Right hindlimb (tissue), 1 donor: ENCODE data around the gene DEF6.
A peak's percentile ranks its signal among the peaks of the same experiment; 100 is the strongest.

Experiments
- DNase-seq: peaks from one replicate; pipeline ENCODE4 v3.0.0-alpha.2; 2018

DEF6 gene, protein sequence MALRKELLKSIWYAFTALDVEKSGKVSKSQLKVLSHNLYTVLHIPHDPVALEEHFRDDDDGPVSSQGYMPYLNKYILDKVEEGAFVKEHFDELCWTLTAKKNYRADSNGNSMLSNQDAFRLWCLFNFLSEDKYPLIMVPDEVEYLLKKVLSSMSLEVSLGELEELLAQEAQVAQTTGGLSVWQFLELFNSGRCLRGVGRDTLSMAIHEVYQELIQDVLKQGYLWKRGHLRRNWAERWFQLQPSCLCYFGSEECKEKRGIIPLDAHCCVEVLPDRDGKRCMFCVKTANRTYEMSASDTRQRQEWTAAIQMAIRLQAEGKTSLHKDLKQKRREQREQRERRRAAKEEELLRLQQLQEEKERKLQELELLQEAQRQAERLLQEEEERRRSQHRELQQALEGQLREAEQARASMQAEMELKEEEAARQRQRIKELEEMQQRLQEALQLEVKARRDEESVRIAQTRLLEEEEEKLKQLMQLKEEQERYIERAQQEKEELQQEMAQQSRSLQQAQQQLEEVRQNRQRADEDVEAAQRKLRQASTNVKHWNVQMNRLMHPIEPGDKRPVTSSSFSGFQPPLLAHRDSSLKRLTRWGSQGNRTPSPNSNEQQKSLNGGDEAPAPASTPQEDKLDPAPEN

DNA sequence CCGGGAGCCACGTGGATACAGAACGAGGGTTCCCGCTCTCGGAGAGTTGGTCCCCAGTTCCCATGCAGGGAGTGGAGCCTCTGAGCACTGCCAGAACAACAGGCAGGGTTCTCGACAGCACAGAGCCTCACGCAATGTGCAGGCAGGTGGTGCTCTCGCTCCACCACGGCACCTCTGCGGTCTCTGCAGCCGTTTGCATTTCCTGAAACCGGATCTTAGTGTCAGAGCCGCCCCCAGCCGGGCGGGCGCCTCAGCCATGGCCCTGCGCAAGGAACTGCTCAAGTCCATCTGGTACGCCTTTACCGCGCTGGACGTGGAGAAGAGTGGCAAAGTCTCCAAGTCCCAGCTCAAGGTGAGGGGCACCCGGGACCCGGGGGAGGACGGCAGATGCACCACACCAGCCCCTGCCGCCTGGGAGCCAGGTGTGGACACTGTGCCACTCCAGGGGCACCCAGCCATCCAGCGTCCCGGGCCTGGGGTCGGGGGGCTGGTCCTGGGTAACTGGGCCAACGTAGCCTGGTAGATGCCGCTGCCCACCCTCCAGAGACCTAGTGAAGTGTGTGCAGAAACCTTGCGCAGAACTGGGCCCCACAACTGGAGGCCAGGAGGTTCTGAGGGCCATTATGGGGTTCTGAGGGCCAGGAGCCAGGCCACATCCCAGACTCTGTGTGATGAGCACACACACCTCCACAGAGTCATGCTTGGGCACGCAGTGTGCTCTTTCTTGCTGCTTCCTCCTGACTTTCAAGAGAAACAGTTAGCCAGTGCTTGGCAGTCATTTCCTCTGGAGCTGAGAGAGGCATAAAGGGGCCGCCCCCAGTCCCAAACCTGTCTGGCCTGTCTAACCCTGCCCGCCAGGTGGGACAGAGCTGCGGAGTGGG lies at the start of gene DEF6:
Gene DEF6, plus strand, starts transcription at position 218 of the 881 bp plus-strand sequence. Its CDS starts 39 bp downstream, at position 257.
- peak; percentile 92 for DNase-seq

DNA sequence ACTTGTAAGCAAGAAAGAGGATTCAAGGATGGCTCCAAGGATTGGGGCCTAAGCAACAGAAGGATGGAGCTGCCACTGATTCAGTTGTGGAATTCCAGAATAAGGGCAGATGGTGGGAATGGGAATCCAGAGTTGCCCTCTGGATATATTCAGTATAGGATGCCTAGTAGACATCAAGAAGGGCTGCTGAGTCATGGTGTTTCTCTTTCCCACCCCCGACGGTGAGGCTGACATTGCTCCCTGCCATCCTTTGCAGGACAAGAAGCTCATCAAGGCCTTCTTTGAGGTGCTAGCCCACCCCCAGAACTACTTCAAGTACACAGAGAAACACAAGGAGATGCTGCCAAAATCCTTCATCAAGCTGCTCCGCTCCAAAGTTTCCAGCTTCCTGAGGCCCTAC lies 49.3 kb upstream of the DEF6 start:
- DNase-seq: no peak

DNA sequence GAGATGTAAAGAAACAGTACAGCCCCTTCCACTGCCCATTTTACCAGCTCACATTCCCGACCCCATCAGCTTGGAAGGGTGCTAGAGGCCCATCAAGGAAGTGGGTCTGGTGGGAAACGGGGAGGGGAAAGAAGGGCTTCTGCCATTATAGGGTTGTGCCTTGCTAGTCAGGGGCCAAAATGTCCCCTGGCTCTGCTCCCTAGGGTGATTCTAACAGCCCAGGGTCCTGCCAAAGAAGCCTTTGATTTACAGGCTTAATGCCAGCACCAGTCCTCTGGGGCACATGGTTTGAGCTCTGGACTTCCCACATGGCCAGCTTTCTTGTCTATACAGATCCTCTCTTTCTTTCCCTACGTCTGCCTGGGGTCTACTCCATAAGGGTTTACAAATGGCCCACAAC lies 48.7 kb upstream of the DEF6 start:
- no peak for DNase-seq

DNA sequence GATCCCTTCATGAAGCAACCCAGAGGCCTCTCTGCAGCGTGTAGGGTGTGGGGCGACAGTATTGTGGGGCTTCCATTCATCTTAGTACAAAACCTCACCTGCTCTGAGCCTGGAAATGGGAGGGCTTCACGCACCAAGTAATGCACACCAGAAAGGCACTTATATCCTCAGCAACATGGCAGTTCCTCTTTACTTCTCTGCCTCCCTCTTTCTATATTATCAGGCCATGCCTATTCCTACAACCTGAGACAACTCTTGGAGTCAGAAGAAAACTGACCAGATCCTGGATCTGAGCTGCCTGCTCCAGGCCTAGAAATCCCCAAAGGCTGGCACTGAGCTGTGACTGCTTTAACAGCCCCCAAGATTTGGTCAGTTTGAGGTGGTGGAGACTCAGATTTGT lies 45.7 kb upstream of the DEF6 start:
- no peak for DNase-seq

DNA sequence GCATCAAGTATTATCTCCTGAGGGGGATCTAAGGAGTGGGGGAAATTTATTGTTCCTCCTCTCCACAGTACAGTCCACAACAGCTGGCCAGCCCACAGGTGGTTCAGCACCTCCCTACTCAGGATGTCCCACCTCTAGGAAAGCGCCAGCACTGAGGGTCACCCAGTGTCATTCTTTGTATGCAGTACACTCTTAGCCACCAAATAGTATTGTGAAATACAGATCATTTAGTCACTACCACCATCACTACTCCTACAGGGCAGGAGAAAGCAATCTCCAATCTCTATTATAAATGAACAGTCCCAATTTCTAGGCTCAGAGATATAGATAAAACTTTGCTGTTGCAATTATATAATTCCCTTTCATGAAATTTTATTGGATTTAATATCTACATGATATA lies 44.4 kb upstream of the DEF6 start:
- no peak for DNase-seq

DNA sequence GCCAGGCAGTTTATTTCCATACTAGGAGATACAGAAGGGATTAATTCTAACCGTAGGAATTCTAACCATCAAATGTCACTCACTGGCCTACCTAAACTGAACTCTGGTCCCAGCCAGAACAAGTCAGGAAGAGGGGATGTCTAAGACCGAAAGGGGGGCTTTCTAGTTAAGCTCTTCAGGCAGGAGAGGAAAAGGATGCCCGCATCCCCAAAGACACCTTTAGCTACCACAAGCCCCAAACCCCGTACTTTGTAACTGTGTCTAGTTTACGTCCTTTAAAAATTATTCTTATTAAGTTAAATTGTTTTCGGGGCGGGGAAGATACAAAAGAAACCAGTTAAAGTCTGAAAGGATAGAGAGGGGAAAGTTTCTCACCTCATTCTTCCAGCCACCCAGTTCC lies 39.3 kb upstream of the DEF6 start:
- DNase-seq: no peak

DNA sequence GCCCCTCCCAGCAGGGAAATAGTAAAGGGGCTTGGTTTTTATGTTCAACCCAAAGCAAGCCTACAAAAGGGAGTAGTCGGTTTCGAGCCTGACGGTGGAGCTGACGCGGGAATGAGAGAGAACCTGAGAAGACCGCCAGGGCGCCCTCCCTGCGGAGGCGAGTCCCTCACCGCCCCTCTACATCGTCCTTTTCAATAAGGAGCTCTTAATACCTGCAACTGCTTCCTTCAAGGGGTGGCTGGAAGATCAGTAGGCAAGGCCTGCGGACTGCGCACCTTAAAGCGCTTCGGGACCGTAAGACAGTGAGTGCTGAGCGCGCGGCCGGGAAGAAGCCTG lies 38.8 kb upstream of the DEF6 start:
- DNase-seq: peak; percentile 65

DNA sequence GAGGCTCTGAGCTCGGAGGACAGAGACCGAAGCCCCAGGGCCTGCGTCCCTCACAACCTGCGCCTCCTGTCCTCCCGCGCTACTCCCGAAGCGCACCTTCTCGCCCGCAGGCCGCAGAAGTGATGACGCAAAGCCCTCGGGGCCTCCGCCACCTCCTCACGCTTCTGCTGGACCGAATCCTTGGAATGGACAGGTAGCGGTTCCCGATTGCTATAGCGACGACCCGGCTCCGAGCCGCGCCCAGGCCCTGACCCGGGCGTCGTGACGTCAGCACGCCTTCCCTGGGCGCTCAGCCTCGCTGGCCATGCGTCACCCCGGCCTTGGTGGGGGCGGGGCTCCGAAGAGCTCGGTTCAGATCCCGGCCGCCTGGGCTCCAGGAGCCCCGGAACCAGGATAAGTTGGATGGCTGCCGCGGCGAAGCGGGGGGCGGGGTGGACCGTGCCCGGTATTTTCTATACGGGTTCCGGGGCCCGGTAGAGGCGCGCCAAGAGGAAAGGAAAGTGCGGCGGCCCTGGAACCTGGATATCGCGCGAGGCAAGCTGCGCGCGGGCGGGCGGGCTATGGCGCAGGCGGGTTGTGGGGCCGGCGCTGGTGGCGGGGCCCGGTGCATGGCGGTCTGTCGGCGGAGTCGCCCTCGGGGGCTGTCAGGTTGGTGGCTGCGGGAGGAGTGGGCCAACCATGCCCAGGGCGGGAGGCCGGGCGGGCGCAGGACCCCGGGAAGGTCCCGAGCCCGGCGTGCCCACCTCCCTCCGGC lies 38.2 kb upstream of the DEF6 start, which contains the start of gene ZNF76:
Gene ZNF76, plus strand, starts transcription at position 542 of the 754 bp plus-strand sequence. CDS start 21,417 bp downstream, outside the sequence.
- peak; percentile 98 for DNase-seq

DNA sequence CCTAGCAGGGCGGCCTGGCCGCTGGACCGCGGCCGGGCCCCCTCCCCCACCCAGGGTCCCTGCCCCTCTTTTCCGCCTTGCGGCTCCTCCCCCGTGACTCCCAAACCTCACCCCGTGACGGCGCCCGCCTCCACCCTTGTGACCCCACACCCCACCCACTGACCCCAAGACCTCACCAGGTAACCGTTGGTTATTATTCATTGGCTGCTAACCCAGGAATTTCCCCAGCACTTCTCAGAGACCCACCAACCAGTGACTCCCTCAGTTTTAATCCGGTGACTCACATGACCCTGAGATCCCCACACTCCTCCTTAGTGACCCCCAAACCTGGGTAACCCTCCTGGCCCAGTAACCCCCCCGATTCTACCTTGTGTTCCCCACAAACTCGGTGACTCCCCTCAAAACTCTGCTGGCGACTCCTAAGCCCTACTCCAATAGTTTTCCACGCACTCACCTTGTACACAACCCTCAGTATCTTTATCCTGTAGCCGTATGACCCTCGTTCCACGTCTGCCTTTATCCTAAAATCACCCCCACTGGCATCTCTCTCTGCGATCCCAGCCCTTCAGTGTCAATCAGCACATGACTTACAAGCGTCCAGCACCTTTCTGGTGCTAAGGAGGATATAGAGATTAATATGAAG lies 37.5 kb upstream of the DEF6 start:
- DNase-seq: no peak

DNA sequence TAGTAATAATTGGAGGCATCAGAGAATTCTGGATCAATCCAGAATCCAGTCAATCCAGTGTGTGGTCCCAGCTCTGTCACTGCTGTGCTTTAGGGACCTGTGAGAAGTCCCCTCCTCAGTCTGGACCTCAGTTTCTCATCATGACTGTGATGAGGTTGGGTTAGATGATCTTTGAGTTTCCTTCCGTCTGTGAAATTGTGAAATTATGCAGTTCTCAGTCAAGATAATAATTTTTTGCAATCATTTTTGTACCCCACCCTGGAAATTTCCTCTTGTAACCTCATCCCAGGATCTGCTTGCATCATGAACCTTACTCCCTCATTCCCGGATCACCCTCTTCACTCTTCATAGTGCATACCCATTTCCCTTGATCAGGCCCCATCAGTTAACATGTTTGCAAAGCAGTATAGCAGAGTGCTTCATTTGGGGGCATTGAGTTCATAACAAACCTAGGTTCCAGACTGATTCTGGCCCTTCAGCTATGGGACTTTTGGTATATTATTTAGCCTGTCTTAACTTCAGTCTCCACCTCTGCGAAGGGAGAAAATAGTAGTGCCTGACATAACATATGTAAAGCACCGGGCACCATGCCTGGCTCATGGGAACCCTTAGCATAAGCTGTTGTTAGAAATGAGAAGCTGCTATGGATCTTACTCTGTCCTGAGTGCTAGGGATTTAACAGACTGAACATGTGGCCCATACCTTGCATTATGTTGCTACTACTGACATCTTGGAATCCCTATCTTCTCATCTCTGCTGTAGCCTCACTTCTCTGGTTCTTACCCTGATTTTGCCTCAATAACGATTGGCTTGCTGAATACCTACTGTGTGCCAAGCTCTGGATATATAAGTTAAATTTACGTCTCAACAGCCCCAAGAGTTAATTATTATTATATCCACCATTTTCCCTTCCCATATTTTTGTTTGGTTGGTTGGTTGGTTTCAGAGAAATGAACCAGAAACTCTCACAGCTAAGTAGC lies 36.7 kb upstream of the DEF6 start:
- no peak for DNase-seq

DNA sequence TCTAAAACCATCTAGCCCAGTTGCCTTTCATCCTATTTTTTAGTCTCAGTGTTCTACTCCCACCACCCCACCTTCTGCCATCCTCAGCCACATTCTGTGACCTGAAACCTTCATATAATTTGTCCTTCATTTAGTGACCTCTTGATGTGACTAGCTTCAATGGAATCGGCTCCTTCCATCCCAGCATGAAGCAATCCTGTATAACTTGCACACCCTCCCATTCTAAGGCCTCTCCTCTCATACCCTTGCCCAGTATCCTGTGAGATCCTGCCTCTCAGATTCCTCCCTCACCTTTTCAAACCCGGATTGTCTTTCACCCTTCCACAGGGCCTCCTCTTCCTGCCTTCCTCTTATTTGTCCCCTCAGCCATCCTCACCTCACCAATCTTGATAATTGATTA lies 35.0 kb upstream of the DEF6 start:
- no peak for DNase-seq

DNA sequence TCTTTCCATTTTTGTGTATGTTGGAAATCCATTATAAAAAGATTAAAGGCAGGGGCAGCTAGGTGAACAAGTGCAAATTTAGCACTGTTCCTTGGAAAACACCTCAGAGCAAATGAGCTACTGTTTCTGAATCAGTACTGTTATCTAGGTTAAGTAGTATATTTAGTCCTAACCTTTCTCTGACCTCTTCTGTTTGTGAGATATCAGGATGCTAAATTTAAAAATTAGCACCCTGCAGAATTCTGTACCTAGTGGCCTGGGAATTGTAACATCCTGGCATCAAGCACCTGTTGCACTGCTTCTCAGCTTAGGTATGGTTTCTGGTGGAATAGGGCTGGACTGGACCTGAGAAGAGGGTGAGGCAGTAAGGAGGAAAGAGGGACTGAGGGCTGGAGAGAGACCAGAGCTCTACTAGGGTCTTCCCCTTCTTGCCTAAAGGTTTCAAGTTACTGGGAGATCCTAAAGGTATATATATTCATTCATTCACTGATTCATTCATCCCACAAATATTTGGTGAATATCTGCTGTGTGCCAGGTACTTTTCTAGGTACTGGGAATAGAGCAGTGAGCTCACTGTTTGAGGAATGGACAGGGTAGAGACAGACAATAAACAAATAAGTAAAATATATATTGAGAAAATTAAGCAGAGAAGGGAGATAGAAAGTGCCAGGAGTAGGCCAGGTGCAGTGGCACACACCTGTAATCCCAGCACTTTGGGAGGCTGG lies 32.9 kb upstream of the DEF6 start:
- DNase-seq: no peak

DNA sequence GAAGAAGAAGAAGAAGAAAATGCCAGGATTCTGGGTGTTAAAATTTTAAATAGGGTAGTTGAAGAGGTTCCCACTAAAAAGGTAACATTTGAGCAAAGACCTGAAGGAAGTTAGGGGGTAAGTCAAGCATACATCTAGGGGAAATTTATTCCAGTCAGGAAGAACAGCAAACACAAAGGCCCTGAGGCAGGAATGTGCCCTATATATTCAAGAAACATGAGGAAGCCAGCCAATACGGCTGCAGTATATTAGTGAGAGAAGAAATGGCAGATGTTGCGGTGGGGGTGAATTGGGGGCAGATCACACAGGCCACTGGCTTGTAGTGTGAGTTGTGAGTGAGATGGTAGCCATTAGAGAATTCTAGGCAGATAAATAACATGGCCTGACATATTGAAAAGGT lies 32.1 kb upstream of the DEF6 start:
- no peak for DNase-seq

DNA sequence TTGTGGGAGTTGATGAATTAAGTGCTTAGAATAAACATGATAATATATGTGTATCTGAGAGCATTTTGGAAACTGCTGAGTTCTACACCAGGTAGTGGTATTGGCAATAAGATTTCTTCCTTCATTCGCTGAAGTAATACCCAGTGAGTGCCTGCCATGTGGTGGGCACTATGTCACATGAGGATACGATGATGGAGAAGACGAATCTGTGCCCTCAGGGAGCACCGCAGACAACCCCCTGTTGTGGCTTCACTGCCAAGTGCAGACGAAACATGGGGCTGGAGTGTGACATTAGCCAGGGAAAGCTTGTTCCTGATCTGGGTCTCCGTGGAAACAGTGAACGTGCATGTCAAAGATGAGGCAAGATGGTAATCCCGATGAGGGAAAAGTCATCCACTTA lies 30.2 kb upstream of the DEF6 start:
- no peak for DNase-seq

DNA sequence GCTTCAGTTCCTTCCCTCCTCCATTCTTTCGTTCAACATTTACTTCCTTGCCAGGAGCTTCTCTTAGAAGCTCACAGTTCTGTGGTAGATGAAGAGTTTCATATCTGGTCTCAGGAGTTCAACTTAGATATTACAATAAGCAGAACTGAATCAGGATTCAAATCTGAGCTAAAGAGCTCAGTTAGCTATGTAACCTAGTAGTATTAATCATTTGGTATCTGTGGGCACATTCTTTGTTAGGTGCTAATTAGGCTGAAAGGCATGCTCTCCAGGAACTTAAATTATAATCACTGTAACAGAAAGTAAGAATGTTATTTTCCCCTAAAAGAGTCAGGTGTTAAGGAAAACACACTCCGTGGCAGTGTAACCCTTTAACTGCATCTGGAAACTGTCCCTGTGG lies 29.7 kb upstream of the DEF6 start:
- DNase-seq: no peak

DNA sequence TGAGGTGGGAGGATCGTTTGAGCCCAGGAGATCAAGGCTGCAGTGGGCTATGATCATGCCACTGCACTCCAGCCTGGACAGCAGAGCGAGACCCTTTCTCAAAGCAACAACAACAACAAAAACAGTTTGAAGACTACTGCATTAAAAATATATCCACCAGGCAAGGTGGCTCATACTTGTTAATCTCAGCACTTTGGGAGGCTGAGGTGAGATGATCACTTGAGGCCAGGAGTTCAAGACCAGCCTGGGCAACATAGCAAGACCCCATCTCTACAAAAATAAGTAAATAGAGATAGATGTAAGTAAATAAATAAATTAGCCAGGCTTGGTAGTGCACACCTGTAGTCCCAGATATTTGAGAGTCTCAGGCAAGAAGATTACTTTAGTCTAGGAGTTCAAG lies 25.6 kb upstream of the DEF6 start:
- DNase-seq: no peak

DNA sequence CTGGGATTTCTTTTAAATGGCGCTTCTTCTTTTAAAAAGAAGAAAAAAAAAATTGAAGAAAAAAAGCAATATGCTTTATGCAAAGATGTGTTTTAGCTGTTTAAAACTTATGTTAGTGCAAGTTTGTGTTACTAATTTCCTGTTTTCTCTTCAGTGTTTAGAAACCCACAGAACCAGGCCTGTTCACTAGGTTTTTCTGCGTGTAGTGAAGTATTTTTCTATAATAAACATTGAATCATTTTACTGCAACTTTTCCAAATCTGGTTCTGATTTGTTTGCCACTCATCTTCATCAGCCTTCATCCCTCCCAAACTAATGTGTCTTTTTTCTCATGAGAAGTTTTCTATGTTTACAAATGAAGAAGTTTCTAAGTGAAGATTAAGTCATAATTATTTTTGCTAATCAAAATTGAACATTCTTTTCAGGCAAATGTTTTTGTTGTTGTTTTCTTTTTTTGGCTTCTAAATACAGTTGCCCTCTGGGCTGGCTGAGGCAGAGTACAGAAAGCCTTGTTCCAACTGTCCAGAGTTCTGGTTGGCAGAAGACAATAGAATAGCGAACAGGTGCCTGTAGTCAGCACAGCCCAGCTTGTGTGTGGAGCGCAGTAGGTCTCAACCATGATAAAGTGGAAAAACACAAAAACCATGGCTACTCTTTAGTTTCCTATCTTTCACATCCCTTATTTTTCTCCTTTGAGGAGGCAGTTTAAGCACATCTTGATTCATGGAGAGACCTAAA lies 23.6 kb upstream of the DEF6 start:
- DNase-seq: no peak

DNA sequence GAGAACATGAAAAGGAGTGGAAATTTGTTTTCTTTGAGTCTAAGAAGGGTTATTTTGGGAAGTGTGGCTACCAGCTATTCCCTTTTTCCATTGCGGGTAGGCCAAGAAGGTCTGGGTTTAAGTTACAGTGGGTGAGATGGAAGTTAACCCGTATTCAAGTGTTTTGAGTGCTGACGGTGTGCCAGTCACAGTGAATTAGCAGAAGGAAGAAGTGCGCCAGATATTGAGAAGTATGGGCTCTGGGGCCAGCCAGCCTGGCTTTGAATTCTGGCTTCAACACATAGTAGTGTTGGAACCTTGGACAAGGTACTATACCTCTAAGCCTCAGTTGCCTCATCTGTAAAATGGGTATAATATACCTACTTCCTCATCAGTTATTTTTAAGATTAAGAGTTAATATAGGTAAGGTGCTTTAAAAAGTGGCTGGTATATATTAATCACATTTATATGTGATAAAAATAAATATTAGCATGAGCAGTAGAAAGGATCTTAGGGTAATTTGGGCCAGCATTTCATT lies 21.8 kb upstream of the DEF6 start:
- peak; percentile 53 for DNase-seq

DNA sequence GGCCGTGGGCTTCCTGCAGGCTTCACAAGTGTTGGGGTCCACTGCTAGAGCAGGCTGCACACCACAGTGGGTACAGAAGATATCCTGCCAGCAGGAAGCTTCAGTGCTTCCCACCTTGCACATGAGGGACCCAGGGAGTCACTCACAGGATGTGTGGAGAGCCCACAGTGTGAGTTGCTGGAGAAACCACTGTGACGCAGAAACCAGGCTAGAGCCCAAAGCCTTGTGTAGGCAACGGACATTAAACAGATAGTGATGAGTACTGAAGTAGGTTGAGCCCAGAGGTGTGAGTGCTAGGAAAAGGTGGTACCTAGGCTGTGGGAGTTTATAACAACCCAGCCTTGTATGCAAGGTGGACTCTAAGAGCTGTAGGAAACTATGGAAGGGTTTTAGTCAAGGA lies 18.9 kb upstream of the DEF6 start:
- DNase-seq: no peak
